ENCODE measurements around the gene CDC27.

GRCh38 chr17:47223007-47223406 lies 33.9 kb upstream of the CDC27 start:
- peak; percentile 80 for TF ChIP-seq POLR2AphosphoS5 (IDR thresholded peaks at IDR 0.05; ENCODE audit: insufficient read depth, low read depth, low read length)
- TF ChIP-seq CTCF (IDR thresholded peaks at IDR 0.05; ENCODE audit: extremely low read depth in 1 of 2, insufficient read depth in 1 of 2, low read depth in 1 of 2, low read length in 2 of 2) = no peak
- TF ChIP-seq MAX (IDR thresholded peaks at IDR 0.05; ENCODE audit: insufficient read depth, insufficient read length) = no peak
- TF ChIP-seq POLR2A (IDR thresholded peaks at IDR 0.05; ENCODE audit: low read depth, low read length) = peak; percentile 38
